GM12878 (cell line): ENCODE results near the gene RPTN. TPM values are rescaled to one million over a fixed set of nuclear protein-coding genes. Genes with fewer than 3 reads are reported as not detected.

Source experiments
- ATAC-seq: fragments of 200-7000 bp; cut with Tn5 transposase; 3 replicates; pipeline ENCODE4 v1.9.1; 2020; ENCODE audit warnings: mild to moderate bottlenecking, moderate library complexity
- BruUV-seq: library from RNA; stranded (reverse); fragments of 400-500 nt; replicated peaks from 2 replicates; lab custom pipeline; 2021; lab: Mats Ljungman, UMichigan
- CTCF ChIA-PET: fragments of 300-600 bp; sonication (Branson Sonifier 250); formaldehyde crosslinking; extraction: SDS; loops from one replicate; lab custom pipeline; 2021; ENCODE audit warnings: inconsistent platforms; lab: Yijun Ruan, JAX
- POLR2A ChIA-PET: fragments of 350-600 bp; formaldehyde crosslinking; extraction: SDS; loops from one replicate; lab custom pipeline; 2021; ENCODE audit warnings: inconsistent platforms; lab: Charles Lee
- RAD21 ChIA-PET: fragments of 300-600 bp; sonication (Branson Sonifier 250); formaldehyde crosslinking; loops from one replicate; lab custom pipeline; 2023; ENCODE audit warnings: antibody characterized with exemption; ENCODE audit not compliant: unreplicated experiment; lab: Charles Lee
- SMC1A ChIA-PET: fragments of 300-600 bp; sonication (Branson Sonifier 250); formaldehyde crosslinking; loops from one replicate; lab custom pipeline; 2023; ENCODE audit not compliant: unreplicated experiment, uncharacterized antibody; lab: Charles Lee
- DNase-seq: peaks from one replicate; pipeline ENCODE4 v3.0.0-alpha.2; 2011; ENCODE audit warnings: low read depth, low spot score
- FAIRE-seq: peaks from 3 replicates; lab custom pipeline; 2011; peaks lifted over from hg19 to GRCh38; lab: Jason Lieb, UNC
- H2AFZ ChIP-seq: 2 replicates; pipeline ENCODE4 v1.6.0; 2011; ENCODE audit warnings: low read depth, low read length, control low read depth; ENCODE audit not compliant: control insufficient read depth
- H3K27ac ChIP-seq: 2 replicates; pipeline ENCODE4 v1.5.1; 2011; ENCODE audit warnings: control low read depth; ENCODE audit not compliant: control insufficient read depth, insufficient read depth
- H3K27me3 ChIP-seq, 2 experiments: replicated peaks in 1 of 2; 2 replicates each; pipeline versions ENCODE4 v1.6.0 to v1.6.1; 2011; ENCODE audit warnings: low read length in 1 of 2; ENCODE audit not compliant: control insufficient read depth in 2 of 2, insufficient read depth in 2 of 2
- H3K36me3 ChIP-seq, 2 experiments: 2 replicates each; pipeline ENCODE4 v1.5.1; 2011; ENCODE audit warnings: low read length in 1 of 2; ENCODE audit not compliant: control insufficient read depth in 2 of 2, insufficient read depth in 2 of 2
- H3K4me1 ChIP-seq: 2 replicates; pipeline ENCODE4 v1.6.1; 2011; ENCODE audit warnings: mild to moderate bottlenecking, low read length, moderate library complexity, mixed read lengths; ENCODE audit not compliant: control insufficient read depth, insufficient read depth
- H3K4me2 ChIP-seq: 2 replicates; pipeline ENCODE4 v1.6.0; 2011; ENCODE audit warnings: control low read depth; ENCODE audit not compliant: control insufficient read depth, insufficient read depth
- H3K4me3 ChIP-seq: fragments of 200-600 bp; sonication (generic); 2 replicates; pipeline ENCODE4 v1.5.1; 2016
- H3K79me2 ChIP-seq: 2 replicates; pipeline ENCODE4 v1.6.0; 2011; ENCODE audit warnings: low read length; ENCODE audit not compliant: control insufficient read depth, insufficient read depth
- H3K9ac ChIP-seq: 2 replicates; pipeline ENCODE4 v1.8.0; 2011; ENCODE audit warnings: low read length, control low read depth, mixed read lengths; ENCODE audit not compliant: control insufficient read depth, insufficient read depth
- H3K9me3 ChIP-seq: replicated peaks from 3 replicates; pipeline ENCODE4 v1.5.1; 2011; ENCODE audit warnings: mild to moderate bottlenecking, low read length; ENCODE audit not compliant: control insufficient read depth, insufficient read depth
- H4K20me1 ChIP-seq: 2 replicates; pipeline ENCODE4 v1.6.0; 2011; ENCODE audit not compliant: control insufficient read depth, insufficient read depth
- CEBPZ ChIP-seq: fragments of 150-350 bp; IDR thresholded peaks from 2 replicates; pipeline ENCODE4 v1.6.1; 2016; ENCODE audit warnings: low read depth, low read length
- FOS ChIP-seq: IDR thresholded peaks from 3 replicates; pipeline ENCODE4 v1.6.1; 2011; ENCODE audit warnings: borderline replicate concordance; ENCODE audit not compliant: insufficient read length; ENCODE audit errors: extremely low read depth
- FOXK2 ChIP-seq: fragments of 450-650 bp; IDR thresholded peaks from 2 replicates; pipeline ENCODE4 v1.6.1; 2017; ENCODE audit warnings: mild to moderate bottlenecking, moderate library complexity
- KLF5 ChIP-seq: fragments of 450-650 bp; IDR thresholded peaks from 2 replicates; pipeline ENCODE4 v1.6.1; 2014; ENCODE audit warnings: mild to moderate bottlenecking; ENCODE audit not compliant: partially characterized antibody
- NFYB ChIP-seq: IDR thresholded peaks from 2 replicates; pipeline ENCODE4 v1.6.1; 2011; ENCODE audit warnings: low read depth, mild to moderate bottlenecking, low read length, improper control_type of control experiment, moderate library complexity; ENCODE audit not compliant: insufficient read depth
- NKRF ChIP-seq: fragments of 450-650 bp; conservative IDR thresholded peaks from 2 replicates; pipeline ENCODE4 v1.6.1; 2017; ENCODE audit warnings: mild to moderate bottlenecking, moderate library complexity
- ZNF207 ChIP-seq: fragments of 450-650 bp; IDR thresholded peaks from 2 replicates; pipeline ENCODE4 v1.6.1; 2014; ENCODE audit warnings: antibody characterized with exemption, mild to moderate bottlenecking, borderline replicate concordance
- WGBS: methylation state at CpG from one replicate; pipeline ENCODE4 v1.1.6; 2016; ENCODE audit warnings: low lambda C conversion rate; ENCODE audit not compliant: insufficient replicate concordance, insufficient coverage; ENCODE audit errors: missing lambda C conversion rate; 5-methylcytosine and 5-hydroxymethylcytosine counted together
- in situ Hi-C: fragments of 300-500 bp; cut with MboI; formaldehyde crosslinking; loops from 9 replicates; pipeline ENCODE4 v1.14.3; 2018; ENCODE audit warnings: mixed read lengths
- intact Hi-C: fragments of 100-400 bp; cut with micrococcal nuclease; formaldehyde crosslinking; loops from one replicate; pipeline ENCODE4 v1.14.2; 2022; ENCODE audit not compliant: unreplicated experiment
- polyA plus RNA-seq, 11 experiments: library from polyadenylated mRNA; depleted of rRNA in 4 of 11; unstranded in 6 of 11; stranded (reverse) in 5 of 11; fragments of >200 nt; fragmentation: Nextera tagmentation in 4 of 11; fragmentation: Illumina TruSeq in 1 of 11; extraction: Ambion mirVana in 4 of 11; extraction: Trizol in 1 of 11; gene quantifications; 1 replicate in 1 of 11; 2 replicates in 10 of 11; pipeline versions ENCODE4 v1.2.1 to v1.2.3, GENCODE V29; 2011 to 2016; ENCODE audit warnings: inconsistent platforms in 2 of 11, missing spikeins in 2 of 11, low read depth in 1 of 11
- total RNA-seq, 4 experiments: library from RNA; depleted of rRNA in 3 of 4; stranded (reverse); fragments of >200 nt in 3 of 4; fragmentation: Illumina TruSeq in 1 of 4; extraction: Trizol in 1 of 4; gene quantifications; 2 replicates each; pipeline versions ENCODE4 v1.2.1 to v1.2.3, GENCODE V29; 2013 to 2021

Gene RPTN
- total and polyA plus RNA-seq, 10 of the 15 experiments (the other 5 are each of a cell fraction or from before 2014, with no cell fraction given) = not detected

DNA sequence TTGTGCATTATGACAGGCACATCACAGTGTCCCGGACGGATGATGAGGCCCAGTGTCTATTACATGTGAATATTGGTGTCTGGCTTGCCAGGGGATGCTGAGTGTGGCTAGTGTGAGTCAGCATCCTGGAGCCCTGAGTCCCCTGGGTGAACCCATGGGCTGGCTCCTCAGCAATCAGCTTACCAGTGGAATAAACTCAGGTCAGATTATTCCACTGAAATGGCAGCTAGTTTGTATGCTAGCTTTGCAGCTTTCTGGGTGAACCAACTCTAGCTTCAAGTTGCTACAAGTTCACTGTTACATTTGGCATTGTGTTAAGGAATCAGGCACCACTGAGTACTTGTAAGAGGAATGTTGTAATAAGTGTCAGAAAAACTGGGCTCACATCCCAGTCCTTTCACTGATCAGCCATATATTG is 23.9 kb upstream of the RPTN start:
- FAIRE-seq = peak; percentile 44
- POLR2A ChIA-PET = no interaction called here
- Histone ChIP-seq H3K9ac (no peak overlapping the region), H3K27me3 (no peaks in the 10 kb centered on the region; a peak in 1 of 4 replicates), H3K36me3 (no peaks in the 10 kb centered on the region), H3K4me3 (no peak overlapping the region), H3K27ac (no peak overlapping the region), H3K9me3 (no peaks in the 10 kb centered on the region), H3K79me2 (no peaks in the 10 kb centered on the region), H2AFZ (no peak overlapping the region), H3K4me1 (no peaks in the 10 kb centered on the region), H3K4me2 (no peak overlapping the region), H4K20me1 (no peaks in the 10 kb centered on the region)
- no peak for DNase-seq
- SMC1A ChIA-PET = interaction anchor here (1.3 to 2.8 kb wide), 2 partner anchors 126 to 129 kb away, joined by 5 to 8 read pairs; no protein-coding TSS in a partner anchor
- 6% methylated on average over 2 of the region's 2 CpGs for WGBS
- TF ChIP-seq NKRF (no peak), CEBPZ (no peak), ZNF207 (no peak), KLF5 (no peak), FOXK2 (no peak), FOS (no peak), NFYB (no peak)
- intact Hi-C loops (no loop called here), in situ Hi-C loops (no loop called here)
- no TSS peak for BruUV-seq
- CTCF ChIA-PET = interaction anchor here (1.4 to 7.8 kb wide), 3 partner anchors 125 to 276 kb away, joined by 3 to 145 read pairs (median 106); no protein-coding TSS in a partner anchor
- RAD21 ChIA-PET = interaction anchor here (6.7 kb wide), 1 partner anchor 276 kb away, joined by 63 read pairs; no protein-coding TSS in a partner anchor
- ATAC-seq = no peak
